H54 (cell line): ENCODE results near the gene COTL1.
"Not testable (repeated sequence)": the region's sequence is repeated elsewhere in the genome, so short reads cannot be mapped to it uniquely, and the experiment has no call there.

Source experiments
- DNase-seq: peaks from one replicate; pipeline ENCODE4 v3.0.0; 2011; ENCODE audit warnings: low spot score, mixed read lengths; ENCODE audit not compliant: insufficient read length
- FAIRE-seq: peaks from 3 replicates; lab custom pipeline; 2011; peaks lifted over from hg19 to GRCh38; lab: Jason Lieb, UNC
- POLR2A ChIP-seq: IDR thresholded peaks from 2 replicates; pipeline ENCODE4 v1.6.1; 2011; ENCODE audit warnings: low read depth, mild to moderate bottlenecking, low read length

Gene COTL1

DNA sequence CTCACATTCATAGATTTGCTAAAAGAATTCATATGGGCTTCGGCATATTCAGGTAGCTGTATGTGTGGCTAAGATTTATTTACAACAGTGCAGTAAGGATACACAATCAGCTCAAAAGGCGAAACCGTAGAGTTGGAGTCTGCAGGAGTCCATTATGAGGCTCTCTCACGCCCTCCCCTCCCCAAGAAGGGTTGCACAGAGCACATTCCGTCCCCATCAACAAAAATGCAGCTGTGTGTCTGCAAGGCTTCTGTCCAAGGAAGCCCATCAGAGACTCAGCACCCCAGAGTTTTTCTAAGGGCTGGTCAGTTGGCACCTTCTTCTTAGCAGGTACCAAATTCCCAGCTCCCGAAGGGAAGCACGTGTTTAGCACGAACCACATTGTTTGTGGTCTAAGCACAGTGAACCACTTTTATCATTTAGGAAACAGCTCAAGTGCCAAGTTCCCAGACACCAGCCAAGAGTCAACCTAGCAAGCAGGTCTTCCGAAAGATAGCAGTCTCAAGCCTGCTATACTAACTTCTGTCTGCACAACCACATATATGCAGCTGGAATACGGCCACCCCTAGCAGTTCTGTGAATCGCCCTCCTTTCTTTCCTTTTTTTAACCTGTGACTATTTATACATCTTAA is 84.9 kb downstream of the COTL1 start:
- no peak for TF ChIP-seq POLR2A
- DNase-seq, result no peak
- no peak for FAIRE-seq

DNA sequence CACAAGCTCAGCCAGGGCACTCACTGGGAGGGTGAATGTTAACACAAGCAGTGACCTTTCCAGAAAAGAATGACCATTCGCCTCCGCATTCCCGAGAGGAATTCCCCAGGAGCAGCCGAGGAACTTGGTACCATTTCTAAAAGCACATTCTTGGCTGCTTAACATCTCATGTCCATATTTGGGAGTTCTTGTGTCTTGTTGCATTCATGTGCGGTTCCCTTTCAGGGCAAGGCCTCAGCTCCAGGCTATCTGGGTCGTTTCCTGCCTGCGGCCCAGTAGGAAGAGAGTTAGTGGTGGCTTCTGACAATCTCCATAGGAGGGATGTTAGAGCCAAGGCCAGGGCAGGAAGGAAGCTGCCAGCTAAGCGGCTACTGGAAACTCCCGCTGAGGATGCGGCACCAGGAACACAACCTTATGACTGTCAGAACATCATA is 85.6 kb downstream of the COTL1 start:
- peak; percentile 75 for FAIRE-seq
- TF ChIP-seq POLR2A, result no peak
- DNase-seq, result peak; percentile 86

DNA sequence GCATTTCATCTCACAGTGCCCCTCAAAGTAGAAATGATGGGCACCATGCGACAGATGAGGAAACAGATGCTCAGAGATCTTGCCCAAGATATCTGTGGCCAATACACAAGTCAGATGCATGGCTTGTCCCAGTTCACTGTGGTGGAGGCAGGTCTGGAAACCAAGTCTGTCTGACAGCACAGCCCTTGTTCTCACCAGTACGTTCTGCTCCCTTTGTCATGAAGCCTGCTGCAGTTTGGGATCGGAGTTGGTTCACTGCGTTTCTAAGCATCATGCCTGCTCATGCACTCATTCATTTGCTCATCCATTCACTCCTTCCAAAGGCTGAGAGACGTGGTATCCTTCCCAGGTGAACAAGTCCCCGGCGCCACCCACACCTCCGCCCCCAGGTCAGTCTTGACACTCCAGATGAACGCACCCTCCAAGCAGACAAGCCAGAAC is 86.2 kb downstream of the COTL1 start:
- no peak for TF ChIP-seq POLR2A
- no peak for DNase-seq
- FAIRE-seq, result no peak

DNA sequence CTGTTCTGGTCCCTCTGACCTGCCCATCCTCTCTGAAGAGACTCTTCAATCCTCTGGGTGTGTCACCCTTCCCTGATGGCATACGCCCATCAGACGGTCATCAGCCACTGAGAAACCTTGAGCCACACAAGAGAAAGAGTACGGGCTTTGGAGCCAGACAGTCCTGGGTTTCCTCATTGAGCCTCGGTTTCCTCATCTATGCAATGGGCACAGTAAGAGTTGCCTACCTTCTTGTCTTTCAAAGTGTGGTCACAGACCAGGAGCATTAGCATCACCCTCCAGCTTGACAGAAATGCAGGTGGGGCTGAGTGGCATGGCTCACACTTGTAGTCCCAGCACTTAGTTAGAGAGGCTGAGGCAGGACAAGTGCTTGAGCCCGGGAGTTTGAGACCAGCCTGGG is 87.3 kb downstream of the COTL1 start:
- DNase-seq, result no peak
- no peak for TF ChIP-seq POLR2A
- FAIRE-seq, result no peak

DNA sequence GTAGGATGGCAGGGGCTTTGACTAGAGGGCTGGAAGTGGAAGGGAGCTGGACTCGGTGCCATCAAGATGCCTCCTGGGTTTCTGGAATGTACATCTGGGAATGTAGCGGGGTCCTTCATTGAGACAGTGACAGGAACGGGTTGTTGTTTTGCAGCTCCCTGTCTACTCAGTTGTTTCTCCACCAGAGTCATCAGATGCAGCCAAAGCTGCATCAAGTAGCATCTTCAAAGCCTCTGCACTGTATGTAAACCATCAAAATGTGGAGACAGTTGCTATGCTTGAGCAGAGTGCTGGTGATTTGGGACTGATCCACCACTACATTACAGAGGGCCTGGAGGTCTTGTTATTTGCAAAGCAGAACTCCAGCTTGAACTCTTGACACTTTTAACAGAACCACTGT is 88.3 kb downstream of the COTL1 start:
- TF ChIP-seq POLR2A, result no peak
- DNase-seq (no peak), FAIRE-seq (no peak)

DNA sequence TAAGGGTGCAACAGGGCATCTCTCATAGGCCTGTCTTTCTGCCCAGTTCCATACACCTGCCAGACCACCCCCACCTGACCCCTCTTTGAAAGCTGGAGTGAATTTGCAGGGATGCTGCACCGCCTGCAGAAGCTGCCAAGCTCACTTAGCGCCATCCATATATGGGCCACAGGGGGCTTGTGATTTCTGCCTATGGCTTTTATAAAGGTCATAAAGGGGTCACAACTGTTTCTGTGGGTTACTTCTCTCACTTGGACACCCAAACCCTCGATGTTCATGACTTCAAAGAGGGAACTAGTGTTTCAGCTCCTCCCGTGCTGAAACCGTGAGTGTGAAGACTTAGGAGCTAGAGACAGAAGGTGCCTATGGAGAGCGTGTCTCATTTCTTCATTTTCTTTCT is 89.6 kb downstream of the COTL1 start:
- FAIRE-seq, result no peak

DNA sequence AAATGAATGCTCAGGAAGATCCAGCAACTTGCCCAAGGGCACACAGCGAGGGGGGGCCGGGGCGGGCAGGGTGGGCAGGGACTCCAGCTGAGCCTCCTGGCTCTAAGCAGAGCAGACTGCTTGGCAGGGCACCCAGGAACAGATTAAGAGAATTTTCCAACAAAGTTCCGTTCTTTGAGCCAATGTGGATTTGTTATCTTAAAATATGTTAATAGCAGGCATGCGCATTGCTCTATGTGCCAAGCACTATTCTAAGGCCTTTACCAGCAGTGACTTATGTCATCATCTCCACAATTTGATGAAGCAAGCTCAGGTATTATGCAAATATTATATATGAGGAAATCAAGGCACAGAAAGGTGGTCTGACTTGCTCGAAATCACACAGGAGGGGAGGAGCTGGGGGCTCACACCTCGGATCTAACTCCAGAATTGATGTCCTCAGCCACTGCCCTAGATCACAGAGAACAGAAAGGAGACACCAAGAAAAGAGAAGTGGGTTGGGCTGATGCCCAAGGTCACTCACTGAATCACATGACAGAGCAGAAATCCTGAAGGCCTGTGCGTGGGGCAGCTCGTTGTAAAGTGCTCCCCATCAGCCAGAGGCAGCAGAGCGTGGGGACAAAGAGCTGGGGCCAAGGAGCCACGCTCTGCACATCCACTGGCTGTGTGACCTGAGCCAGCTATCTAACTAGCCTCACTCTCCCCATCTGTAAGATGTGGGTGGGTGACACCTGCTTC is 90.2 kb downstream of the COTL1 start:
- FAIRE-seq (no peak), DNase-seq (no peak)
- no peak for TF ChIP-seq POLR2A

More for the DNA sequence above, 89.6 kb downstream of the COTL1 start:
- DNase-seq, result no peak
- no peak for TF ChIP-seq POLR2A

DNA sequence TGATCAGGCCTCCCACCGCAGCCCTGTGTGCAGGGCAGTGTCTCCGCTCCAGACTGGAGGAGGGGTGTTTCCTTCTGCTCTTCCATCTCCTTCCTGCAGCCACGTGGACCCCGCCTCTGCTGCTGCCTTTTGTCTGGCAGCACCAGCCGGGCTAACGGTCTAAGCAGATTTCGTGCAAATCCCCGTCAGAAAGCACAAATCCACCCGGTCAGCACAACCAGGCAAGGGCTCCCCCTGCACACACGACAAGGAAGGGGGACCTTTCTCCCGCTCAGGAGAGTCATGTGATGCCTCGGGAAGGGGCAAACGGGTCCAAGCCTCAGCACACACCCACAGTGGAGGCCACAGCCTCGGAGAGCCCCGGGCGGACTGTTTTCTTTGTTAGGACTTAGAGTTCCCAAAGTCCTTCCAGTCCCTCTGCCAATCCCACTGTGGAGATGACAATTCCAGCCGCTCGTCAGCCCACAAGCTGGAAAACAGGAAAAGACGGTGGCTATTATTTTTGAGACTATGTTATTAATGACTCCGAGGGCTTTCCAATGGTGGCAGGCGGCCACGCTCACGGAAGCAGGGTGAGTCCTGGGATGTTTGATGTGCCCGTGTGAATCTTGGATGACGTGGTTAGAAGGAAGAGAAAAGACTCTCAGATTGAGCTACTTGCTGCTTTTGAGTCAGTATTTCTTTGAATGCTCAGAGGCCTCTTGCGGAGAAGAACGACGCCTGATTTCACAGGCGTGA is 90.9 kb downstream of the COTL1 start:
- FAIRE-seq (no peak), DNase-seq (no peak)
- TF ChIP-seq POLR2A, result no peak

DNA sequence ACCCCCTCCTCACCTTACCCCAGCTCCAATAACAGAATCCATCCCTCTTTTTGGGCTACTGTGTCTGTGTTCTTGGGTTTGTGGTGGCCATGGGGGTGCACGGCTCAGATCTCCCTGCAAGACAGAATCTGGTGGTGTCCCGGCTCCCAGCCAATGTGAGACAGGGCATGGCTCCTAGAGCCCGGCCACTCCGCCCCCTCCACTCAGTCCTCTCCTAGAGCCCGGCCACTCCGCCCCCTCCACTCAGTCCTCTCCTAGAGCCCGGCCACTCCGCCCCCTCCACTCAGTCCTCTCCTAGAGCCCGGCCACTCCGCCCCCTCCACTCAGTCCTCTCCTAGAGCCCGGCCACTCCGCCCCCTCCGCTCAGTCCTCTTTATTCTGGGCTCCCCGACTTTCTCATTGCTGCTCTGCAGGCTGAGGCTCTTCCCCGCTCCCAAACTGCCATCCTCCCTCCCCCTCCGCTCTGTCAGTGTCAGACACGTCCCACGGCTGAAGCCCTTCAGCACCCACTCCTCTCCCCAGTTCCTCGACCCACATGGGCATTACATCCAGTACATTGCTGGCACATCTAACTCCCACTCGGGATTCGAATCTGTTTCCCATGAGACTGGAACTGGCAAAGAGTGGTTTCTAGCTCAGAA is 92.8 kb downstream of the COTL1 start:
- not testable (repeated sequence) for DNase-seq, FAIRE-seq

DNA sequence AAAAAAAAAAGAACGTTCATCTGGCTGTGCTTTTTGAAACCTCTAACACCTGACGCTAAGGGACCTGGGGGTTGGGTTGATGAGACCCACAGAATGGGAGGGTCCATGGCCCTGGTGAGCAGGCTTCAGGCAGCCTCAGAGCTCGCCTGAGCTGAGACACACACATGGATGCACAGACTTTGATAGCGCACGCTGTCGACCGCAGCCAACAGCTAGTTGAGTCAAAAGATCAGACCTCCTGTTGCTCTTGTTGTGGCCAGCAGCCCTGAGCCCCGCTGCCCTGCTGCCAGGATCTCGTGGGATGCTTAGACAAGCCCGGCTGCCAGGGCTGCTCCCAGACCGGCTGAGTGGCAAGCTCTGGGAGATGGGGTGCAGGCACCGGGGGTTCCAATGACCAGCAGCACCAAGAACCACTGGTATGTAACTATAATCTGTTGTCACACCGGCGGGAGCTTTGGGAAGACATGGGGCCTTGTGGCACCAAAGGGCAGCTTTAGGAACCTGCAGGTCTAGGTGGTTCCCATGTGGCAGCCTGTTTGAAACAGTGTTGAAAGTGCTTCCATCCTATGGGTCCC is 93.4 kb downstream of the COTL1 start:
- FAIRE-seq, result no peak
- DNase-seq, result no peak
- no peak for TF ChIP-seq POLR2A

DNA sequence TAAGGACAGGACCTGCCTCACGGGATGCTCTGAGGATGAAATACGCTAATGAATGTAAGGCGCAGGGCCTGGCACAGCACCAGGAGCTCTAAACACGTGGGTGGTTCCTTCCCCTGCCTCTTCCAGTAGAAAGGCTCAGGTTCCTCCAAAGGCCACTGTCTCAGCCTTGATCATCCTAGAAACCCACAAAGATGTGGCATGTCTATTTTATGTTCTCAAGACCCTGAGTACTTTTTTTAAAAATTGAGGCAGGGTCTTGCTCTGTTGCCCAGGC is 96.4 kb downstream of the COTL1 start:
- DNase-seq, result no peak
- no peak for FAIRE-seq
- no peak for TF ChIP-seq POLR2A

DNA sequence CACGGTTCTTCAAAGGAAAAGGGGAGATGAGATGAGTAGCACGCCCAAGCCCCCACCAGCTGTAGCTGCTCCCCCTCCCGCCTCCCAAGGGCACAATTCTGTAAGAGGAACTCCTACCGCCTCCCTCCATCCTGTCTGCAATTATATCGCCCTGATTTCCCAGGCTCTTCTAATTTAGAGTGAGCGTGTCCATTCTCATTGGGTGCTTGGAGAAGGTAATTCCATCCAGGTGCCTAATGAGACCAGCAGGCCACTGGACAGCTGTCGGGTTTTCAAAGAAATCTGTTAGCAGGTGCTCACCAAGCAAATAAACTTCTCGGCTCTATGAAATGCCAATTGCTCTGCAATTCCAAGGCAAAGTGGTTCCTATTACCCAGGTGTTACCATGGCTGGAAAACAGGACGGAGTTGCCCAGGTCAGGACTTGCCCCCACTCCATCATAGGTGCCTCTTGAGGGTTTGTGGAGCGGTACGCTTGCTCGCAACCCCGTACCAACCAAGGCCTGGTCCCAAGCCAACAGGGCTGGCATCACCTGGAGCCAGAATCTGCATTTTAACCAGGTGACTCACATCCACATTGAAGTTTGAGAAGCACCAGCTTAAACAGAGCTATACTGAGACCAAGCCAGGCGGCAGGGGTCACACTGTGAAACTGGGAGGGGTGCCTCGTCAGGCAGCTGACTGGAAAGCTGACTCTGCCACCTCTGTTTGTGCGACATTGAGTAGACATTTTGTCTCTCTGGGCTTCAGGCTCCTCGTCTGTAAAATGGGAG is 97.0 kb downstream of the COTL1 start:
- no peak for TF ChIP-seq POLR2A
- no peak for FAIRE-seq
- no peak for DNase-seq

DNA sequence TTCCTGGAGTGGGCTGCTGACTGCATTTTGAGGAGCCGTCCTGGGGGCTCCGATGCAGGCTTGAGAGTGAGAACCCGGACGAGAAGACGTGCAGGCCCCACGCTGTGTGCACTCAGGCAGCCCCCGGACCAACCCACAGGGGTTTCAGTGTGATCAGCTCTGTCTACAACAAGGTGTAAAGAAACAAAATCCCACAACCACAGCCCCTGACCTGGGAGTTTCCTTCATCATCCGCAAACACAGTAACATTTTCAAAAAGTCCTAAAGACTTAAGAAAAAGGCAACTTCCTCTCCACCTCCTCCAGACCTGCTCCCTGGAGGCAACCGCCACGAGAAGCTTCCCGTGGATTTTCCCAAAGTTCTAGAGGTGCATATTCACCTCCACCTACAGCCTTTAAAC is 98.0 kb downstream of the COTL1 start:
- DNase-seq (no peak), FAIRE-seq (no peak)
- TF ChIP-seq POLR2A, result no peak

DNA sequence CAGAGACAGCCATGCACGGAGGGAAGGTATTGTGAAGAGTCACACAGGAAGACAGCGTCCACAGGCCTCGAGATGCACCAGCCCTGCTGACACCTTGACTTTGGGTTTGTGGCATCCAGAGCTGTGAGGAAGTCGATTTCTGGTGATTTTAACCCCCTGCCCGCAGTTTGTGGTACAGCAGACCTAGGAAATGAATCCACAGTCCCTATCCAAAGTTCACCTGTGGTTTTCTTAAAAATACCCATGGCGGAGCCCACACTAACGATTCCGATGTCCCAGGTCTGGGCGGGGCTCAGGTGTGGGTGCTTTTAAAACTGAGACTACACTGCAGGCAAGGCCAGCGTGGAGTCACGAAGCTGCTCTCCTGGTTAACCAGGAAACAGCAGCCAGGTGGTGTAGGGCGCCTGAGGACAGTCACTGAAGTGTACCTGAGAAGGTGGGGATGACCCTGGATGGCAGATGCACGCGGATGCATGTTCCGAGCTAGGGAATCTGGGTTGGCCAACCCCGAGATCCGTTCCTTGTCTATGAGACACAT is 99.0 kb downstream of the COTL1 start:
- FAIRE-seq (no peak), DNase-seq (no peak)
- TF ChIP-seq POLR2A, result no peak

DNA sequence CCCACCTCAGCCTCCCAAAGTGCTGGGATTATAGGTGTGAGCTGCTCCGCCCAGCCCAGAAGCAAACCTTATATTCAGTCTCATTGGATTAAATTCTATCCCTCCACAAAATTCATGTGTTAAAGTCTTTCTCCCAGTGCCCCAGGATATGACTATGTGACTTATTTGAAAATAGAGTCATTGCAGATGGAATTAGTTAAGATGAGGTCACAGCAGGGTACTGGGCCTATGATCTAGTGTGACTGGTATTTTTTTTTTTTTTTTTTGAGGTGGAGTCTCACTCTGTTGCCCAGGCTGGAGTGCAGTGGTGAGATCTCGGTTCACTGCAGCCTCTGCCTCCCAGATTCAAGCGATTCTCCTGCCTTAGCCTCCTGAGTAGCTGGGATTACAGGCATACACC is 99.7 kb downstream of the COTL1 start:
- FAIRE-seq, result not testable (repeated sequence)
- DNase-seq, result peak; percentile 67
